NB4 (cell line): ENCODE results near the gene SENP7.
"Not testable (repeated sequence)": the region's sequence is repeated elsewhere in the genome, so short reads cannot be mapped to it uniquely, and the experiment has no call there.

Source experiments
- DNase-seq: peaks from one replicate; pipeline ENCODE4 v3.0.0; 2010; ENCODE audit warnings: low read depth
- H3K4me3 ChIP-seq: one replicate; pipeline ENCODE4 v1.5.1; 2011; ENCODE audit warnings: mild to moderate bottlenecking, low read depth, low read length, moderate library complexity
- CTCF ChIP-seq: IDR thresholded peaks from one replicate; pipeline ENCODE4 v1.5.1; 2012; ENCODE audit warnings: low read depth, low read length
- MAX ChIP-seq: IDR thresholded peaks from 2 replicates; pipeline ENCODE4 v1.6.1; 2011; ENCODE audit warnings: low read depth, low read length
- MYC ChIP-seq: IDR thresholded peaks from 2 replicates; pipeline ENCODE4 v1.6.1; 2011; ENCODE audit warnings: low read depth, low read length
- POLR2A ChIP-seq: IDR thresholded peaks from 2 replicates; pipeline ENCODE4 v1.6.1; 2011; ENCODE audit warnings: mild to moderate bottlenecking; ENCODE audit not compliant: insufficient read length; ENCODE audit errors: extremely low read depth

The SENP7 gene

GRCh38 chr3:101548527-101549105, 35.6 kb upstream of the SENP7 start:
- no peak for TF ChIP-seq MAX
- TF ChIP-seq MYC = no peak
- no peak for TF ChIP-seq CTCF
- TF ChIP-seq POLR2A = no peak
- no peak for DNase-seq

GRCh38 chr3:101544161-101544850, 31.3 kb upstream of the SENP7 start:
- no peak overlapping the region for H3K4me3 ChIP-seq
- TF ChIP-seq CTCF (no peak), MAX (no peak)
- no peak for DNase-seq

More at GRCh38 chr3:101548527-101549105, 35.6 kb upstream of the SENP7 start:
- H3K4me3 ChIP-seq = no peak overlapping the region

GRCh38 chr3:101542957-101543356, 29.9 kb upstream of the SENP7 start:
- no peak for DNase-seq
- TF ChIP-seq MAX (no peak), POLR2A (no peak), CTCF (no peak), MYC (no peak)
- H3K4me3 ChIP-seq = no peak overlapping the region

- not testable (repeated sequence) for DNase-seq
Measured at GRCh38 chr3:101536955-101537354, 23.9 kb upstream of the SENP7 start.

GRCh38 chr3:101536266-101536665, 23.3 kb upstream of the SENP7 start:
- H3K4me3 ChIP-seq = no peak overlapping the region
- no peak for DNase-seq
- TF ChIP-seq CTCF = no peak
- no peak for TF ChIP-seq POLR2A
- TF ChIP-seq MAX = no peak
- TF ChIP-seq MYC = no peak

More at GRCh38 chr3:101536955-101537354, 23.9 kb upstream of the SENP7 start:
- H3K4me3 ChIP-seq = not testable (repeated sequence)

GRCh38 chr3:101535221-101535620, 22.2 kb upstream of the SENP7 start:
- TF ChIP-seq POLR2A (no peak), MAX (no peak), MYC (no peak), CTCF (no peak)
- H3K4me3 ChIP-seq = no peak overlapping the region
- DNase-seq = no peak
